ENCODE data around the gene TCF15. TPM values are rescaled to one million over a fixed set of nuclear protein-coding genes. Genes with fewer than 3 reads are reported as not detected.
"Not testable (repeated sequence)": the region's sequence is repeated elsewhere in the genome, so short reads cannot be mapped to it uniquely, and the experiment has no call there.

The TCF15 gene
- total and polyA plus RNA-seq, 2 of the 4 experiments (the other 2 are of a cell fraction), result not detected

DNA sequence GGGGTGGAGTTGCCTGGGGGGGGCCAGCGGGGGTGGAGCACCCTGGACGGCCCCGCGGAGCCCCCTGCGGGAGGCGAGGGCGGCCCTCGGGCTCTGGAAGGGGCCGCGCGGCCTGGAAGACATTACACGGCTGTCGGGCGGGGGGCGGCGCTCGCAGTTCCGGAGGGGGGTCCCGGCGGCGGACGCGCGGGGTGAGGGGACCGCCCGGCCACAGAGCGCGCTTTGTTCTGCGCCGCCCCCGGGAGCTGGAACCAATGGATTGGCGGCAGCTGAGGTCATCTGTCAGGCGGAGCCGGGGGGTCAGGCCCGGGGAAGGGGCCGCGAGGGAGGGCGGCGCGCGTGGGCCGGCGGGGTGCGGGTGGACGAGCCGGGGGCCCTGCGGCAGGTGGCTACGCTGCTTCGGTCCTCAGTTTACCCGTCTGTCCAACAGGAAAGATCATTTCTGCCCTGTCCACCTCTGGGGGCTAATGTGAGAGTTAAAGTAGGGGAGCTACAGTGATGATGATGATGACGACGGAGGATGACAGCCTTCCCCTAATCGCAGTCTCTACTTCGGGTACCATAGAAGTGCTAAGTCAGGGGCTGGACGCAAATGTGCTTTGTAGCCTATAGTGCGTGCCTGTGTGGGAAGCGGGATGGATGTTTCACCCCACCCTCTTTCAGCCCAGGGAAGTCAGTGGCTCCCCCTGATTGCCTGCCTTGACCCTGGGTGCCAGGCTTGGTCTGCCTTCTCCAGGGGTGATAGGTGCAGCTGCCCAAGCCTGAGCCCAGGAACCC, 32.5 kb upstream of the TCF15 start:
- Histone ChIP-seq H3K79me1 (ENCODE audit: low read depth in 1 of 2, low read length in 2 of 2) (peaks cover 8 to 9% of the 10 kb centered on the region in 2 experiments; a peak in 2 of 4 replicates), H4K20me1 (ENCODE audit: insufficient read depth, low read length) (peaks cover 23% of the 10 kb centered on the region), H3K4ac (ENCODE audit: low read depth, low read length) (no peak overlapping the region), H2BK120ac (ENCODE audit: low read depth, low read length) (no peak overlapping the region), H3K4me3 (ENCODE audit: insufficient read depth, low read depth, low read length) (peak overlapping the region; percentile 17; the same call in 1 of the 2 replicates), H3K9ac (ENCODE audit: low read depth, low read length) (no peak overlapping the region), H2BK5ac (ENCODE audit: low read depth, low read length, poor library complexity, severe bottlenecking) (no peak overlapping the region), H3K27ac (ENCODE audit: insufficient read depth, low read length) (no peak overlapping the region), H3K4me1 (ENCODE audit: control insufficient read depth, insufficient read depth, low read length) (no peaks in the 10 kb centered on the region), H3K9me3 (ENCODE audit: control insufficient read depth, insufficient read depth, low read length) (no peaks in the 10 kb centered on the region), H4K8ac (ENCODE audit: low read depth in 2 of 2, low read length in 2 of 2) (no peak overlapping the region), H2AK5ac (ENCODE audit: low read depth, low read length) (no peak overlapping the region), H3K14ac (replicated peaks; ENCODE audit: low read depth, low read length) (no peak overlapping the region), H4K91ac (ENCODE audit: insufficient read depth, low read depth, low read length) (no peak overlapping the region), H3K36me3 (ENCODE audit: control insufficient read depth, insufficient read depth, low read length) (peaks cover 8% of the 10 kb centered on the region), H3K9me1 (ENCODE audit: insufficient read depth, low read length) (no peaks in the 10 kb centered on the region), H3K4me2 (ENCODE audit: low read depth, low read length) (peak overlapping the region; percentile 8; the same call in 1 of the 2 replicates), H2BK20ac (ENCODE audit: low read depth, low read length) (no peak overlapping the region), H3K18ac (ENCODE audit: low read depth, low read length) (no peak overlapping the region), H3K56ac (ENCODE audit: extremely low read depth, insufficient read depth, low read length) (0 out of 2 replicates have a peak overlapping the region, but pooled peaks have one; percentile 15), H2AFZ (replicated peaks; ENCODE audit: low read length, poor library complexity) (peak overlapping the region; percentile 78), H4K5ac (ENCODE audit: low read depth, low read length) (no peak overlapping the region), H2BK15ac (ENCODE audit: low read depth, low read length) (no peak overlapping the region), H2AK9ac (replicated peaks; ENCODE audit: low read depth, low read length, poor library complexity) (peak overlapping the region; percentile 35), H3K27me3 (ENCODE audit: control insufficient read depth, insufficient read depth, low read length) (peaks cover 3% of the 10 kb centered on the region), H3K23ac (ENCODE audit: low read depth, low read length) (no peak overlapping the region)
- WGBS, 2 experiments (ENCODE audit: extremely low coverage in 2 of 2, insufficient read length in 1 of 2), result 2% methylated on average over 11 of the region's 57 CpGs; no CpG with 5 or more reads in 1 of the 2 experiments
- DNase-seq (no peak), ATAC-seq (ENCODE audit: low read depth) (peak; percentile 56)
- POLR2A ChIA-PET (ENCODE audit: unreplicated experiment), result no interaction called here
- in situ Hi-C loops (cut with MboI; ENCODE audit: low sequenced_read_pairs), result no loop called here
- CTCF ChIA-PET, result no interaction called here
- dilution Hi-C loops (cut with HindIII; ENCODE audit: low sequenced_read_pairs, unreplicated experiment), result no loop called here
- intact Hi-C loops (cut with micrococcal nuclease), result no loop called here
- BruUV-seq (replicated peaks), result no TSS peak
- no peak for TF ChIP-seq POLR2A (IDR thresholded peaks at IDR 0.05; ENCODE audit: low read depth, low read length)
- TF ChIP-seq BHLHE40 (IDR thresholded peaks at IDR 0.05; ENCODE audit: low read depth, low read length), result no peak
- TF ChIP-seq RCOR1 (IDR thresholded peaks at IDR 0.05; ENCODE audit: insufficient replicate concordance, low read length), result no peak
- TF ChIP-seq MXI1 (IDR thresholded peaks at IDR 0.05; ENCODE audit: borderline replicate concordance, low read depth, low read length), result no peak
- no peak for TF ChIP-seq CEBPB (IDR thresholded peaks at IDR 0.05; ENCODE audit: low read depth, low read length)
- TF ChIP-seq, protein P1, sequence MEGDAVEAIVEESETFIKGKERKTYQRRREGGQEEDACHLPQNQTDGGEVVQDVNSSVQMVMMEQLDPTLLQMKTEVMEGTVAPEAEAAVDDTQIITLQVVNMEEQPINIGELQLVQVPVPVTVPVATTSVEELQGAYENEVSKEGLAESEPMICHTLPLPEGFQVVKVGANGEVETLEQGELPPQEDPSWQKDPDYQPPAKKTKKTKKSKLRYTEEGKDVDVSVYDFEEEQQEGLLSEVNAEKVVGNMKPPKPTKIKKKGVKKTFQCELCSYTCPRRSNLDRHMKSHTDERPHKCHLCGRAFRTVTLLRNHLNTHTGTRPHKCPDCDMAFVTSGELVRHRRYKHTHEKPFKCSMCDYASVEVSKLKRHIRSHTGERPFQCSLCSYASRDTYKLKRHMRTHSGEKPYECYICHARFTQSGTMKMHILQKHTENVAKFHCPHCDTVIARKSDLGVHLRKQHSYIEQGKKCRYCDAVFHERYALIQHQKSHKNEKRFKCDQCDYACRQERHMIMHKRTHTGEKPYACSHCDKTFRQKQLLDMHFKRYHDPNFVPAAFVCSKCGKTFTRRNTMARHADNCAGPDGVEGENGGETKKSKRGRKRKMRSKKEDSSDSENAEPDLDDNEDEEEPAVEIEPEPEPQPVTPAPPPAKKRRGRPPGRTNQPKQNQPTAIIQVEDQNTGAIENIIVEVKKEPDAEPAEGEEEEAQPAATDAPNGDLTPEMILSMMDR (conservative IDR thresholded peaks at IDR 0.05; ENCODE audit: low read depth, low read length), result no peak

- H2BK5ac ChIP-seq (ENCODE audit: low read depth, low read length, poor library complexity, severe bottlenecking); H3K4ac ChIP-seq (ENCODE audit: low read depth, low read length); H2BK120ac ChIP-seq (ENCODE audit: low read depth, low read length); H3K36me3 ChIP-seq (ENCODE audit: control insufficient read depth, insufficient read depth, low read length); H3K9ac ChIP-seq (ENCODE audit: low read depth, low read length); H2BK20ac ChIP-seq (ENCODE audit: low read depth, low read length); H2AK5ac ChIP-seq (ENCODE audit: low read depth, low read length); H3K23ac ChIP-seq (ENCODE audit: low read depth, low read length); H2AK9ac ChIP-seq (replicated peaks; ENCODE audit: low read depth, low read length, poor library complexity); H3K14ac ChIP-seq (replicated peaks; ENCODE audit: low read depth, low read length); H4K8ac ChIP-seq (ENCODE audit: low read depth in 2 of 2, low read length in 2 of 2); H3K4me1 ChIP-seq (ENCODE audit: control insufficient read depth, insufficient read depth, low read length); H3K18ac ChIP-seq (ENCODE audit: low read depth, low read length); H2BK15ac ChIP-seq (ENCODE audit: low read depth, low read length); BruUV-seq (replicated peaks); H3K27me3 ChIP-seq (ENCODE audit: control insufficient read depth, insufficient read depth, low read length); H3K56ac ChIP-seq (ENCODE audit: extremely low read depth, insufficient read depth, low read length); H3K4me3 ChIP-seq (ENCODE audit: insufficient read depth, low read depth, low read length); H3K4me2 ChIP-seq (ENCODE audit: low read depth, low read length); H2AFZ ChIP-seq (replicated peaks; ENCODE audit: low read length, poor library complexity); DNase-seq; H3K9me3 ChIP-seq (ENCODE audit: control insufficient read depth, insufficient read depth, low read length); in situ Hi-C loops (cut with MboI; ENCODE audit: low sequenced_read_pairs); dilution Hi-C loops (cut with HindIII; ENCODE audit: low sequenced_read_pairs, unreplicated experiment); H4K5ac ChIP-seq (ENCODE audit: low read depth, low read length); ATAC-seq (ENCODE audit: low read depth); intact Hi-C loops (cut with micrococcal nuclease); H3K9me1 ChIP-seq (ENCODE audit: insufficient read depth, low read length); POLR2A ChIA-PET (ENCODE audit: unreplicated experiment); H3K79me1 ChIP-seq (ENCODE audit: low read depth in 1 of 2, low read length in 2 of 2); H3K27ac ChIP-seq (ENCODE audit: insufficient read depth, low read length); H4K91ac ChIP-seq (ENCODE audit: insufficient read depth, low read depth, low read length); CTCF ChIA-PET: not testable (repeated sequence)
- peaks cover 19% of the 10 kb centered on the region for H4K20me1 ChIP-seq (ENCODE audit: insufficient read depth, low read length)
- WGBS, 2 experiments (ENCODE audit: extremely low coverage in 2 of 2, insufficient read length in 1 of 2), result no CpG with 5 or more reads among the region's 13 CpGs
Measured at GRCh38 chr20:642013-642397, 31.9 kb upstream of the TCF15 start.

Measured in IMR-90 (cell line).